GM18870 (cell line): ENCODE data around the gene MYO3A.
"Not testable (repeated sequence)": the region's sequence is repeated elsewhere in the genome, so short reads cannot be mapped to it uniquely, and the experiment has no call there.

Experiments
- ATAC-seq: cut with Tn5 transposase; IDR thresholded peaks from one replicate; pipeline ENCODE4 v1.9.1; 2021; ENCODE audit warnings: moderate library complexity; ENCODE audit not compliant: unreplicated experiment

The MYO3A gene

DNA sequence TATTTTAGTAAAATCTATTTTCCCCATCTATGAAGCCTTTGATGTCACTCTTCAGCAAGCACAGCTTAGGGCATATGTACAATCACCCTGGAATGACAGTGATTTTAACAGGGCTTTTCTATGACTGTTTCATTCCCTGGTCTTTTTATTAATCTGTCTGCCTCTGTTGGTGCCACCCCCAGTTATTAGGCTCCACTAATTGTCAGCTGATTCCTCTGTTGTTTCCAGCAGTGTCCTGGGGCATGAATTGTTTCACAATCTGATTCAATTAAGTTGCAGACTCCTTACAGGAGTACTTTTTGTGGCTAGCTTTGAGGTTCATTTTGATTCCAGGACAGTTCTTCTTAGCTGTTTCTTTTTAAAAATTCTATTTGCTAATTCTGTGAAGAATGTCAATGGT, 38.6 kb downstream of the MYO3A start:
- ATAC-seq = no peak

DNA sequence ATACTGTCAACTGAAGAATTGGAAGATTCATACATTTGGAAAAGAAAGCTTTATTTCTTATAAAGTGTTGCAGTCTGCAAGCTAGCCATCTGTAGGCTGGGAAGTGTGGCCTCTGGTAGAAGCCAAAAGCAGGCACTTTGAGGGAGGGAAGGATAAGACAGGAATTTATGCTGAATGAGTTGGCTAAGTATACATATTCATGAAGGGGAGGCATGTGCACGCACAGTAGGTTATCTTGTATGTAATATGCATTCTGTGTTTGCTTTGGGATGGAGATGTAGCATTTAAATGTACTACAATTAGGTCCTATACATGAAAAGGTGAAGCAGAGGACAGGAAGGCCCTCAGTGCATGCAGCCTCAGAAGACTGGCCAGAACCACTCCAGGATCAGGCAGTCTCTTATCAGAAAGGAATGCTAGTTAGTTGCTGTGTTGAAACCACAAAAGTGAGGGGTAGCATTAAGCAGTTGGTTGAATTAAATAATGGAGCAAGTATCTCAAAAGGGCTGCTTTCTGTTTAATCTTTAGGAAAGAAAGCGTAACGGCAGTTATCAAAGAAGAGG, 40.9 kb downstream of the MYO3A start:
- no peak for ATAC-seq

- no peak for ATAC-seq
These were observed 44.7 kb downstream of the MYO3A start for GRCh38 chr10:25978771-25979170.

- no peak for ATAC-seq
These were observed 48.1 kb downstream of the MYO3A start for GRCh38 chr10:25982107-25982506.

GRCh38 chr10:25988583-25988982, 54.6 kb downstream of the MYO3A start:
- no peak for ATAC-seq

- ATAC-seq = no peak
These were observed 55.9 kb downstream of the MYO3A start for GRCh38 chr10:25989951-25990350.

DNA sequence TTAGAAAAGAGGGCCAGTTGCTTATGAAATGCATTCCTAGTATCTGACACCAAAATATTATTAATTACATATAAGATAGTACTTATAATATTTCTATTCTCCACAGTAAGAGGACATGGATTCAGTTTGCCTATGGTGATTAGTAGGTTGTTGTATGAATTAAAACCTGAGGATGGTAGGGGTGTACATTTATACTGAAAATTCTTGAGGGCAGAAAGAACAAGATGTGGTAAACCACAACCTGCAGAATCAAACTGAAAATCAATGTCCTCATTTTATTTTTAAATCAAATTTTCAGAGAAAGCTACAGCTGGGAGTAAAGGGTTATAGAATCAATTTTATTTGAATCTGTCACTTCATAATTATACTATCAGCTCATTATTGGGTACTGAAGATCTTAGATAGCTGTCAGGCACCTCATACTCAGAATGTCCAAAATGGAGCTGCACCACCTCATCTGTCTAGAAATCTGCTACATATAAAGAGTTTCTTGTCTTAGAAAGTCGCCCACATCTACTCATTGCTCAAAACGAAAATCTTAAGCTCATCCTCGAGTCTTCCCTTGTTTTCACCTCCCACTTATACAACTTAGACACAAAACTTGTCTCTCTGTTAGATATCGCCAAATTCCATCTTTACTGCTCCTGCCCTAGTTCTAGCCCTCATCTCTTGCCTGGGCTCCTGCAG, 65.4 kb downstream of the MYO3A start:
- ATAC-seq = no peak

DNA sequence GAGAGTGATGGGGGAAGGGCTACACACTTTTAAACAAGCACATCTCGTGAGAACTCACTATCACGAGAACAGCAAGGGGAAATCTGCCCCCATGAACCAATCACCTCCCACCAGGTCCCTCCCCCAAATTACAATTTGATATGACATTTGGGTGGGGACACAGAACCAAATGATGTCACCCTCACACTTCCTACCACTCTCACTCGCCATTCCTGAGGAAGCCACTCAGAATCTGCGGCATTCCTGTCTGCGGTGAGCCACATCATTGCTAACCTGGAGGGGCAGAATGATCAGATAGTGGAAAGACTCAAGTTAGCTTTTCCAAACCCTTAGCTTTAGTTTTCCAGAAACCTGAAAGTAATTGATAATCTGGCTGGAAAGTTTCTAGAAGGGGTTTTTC, 66.9 kb downstream of the MYO3A start:
- ATAC-seq = no peak

- not testable (repeated sequence) for ATAC-seq
These were observed 68.4 kb downstream of the MYO3A start for GRCh38 chr10:26002466-26002865.

DNA sequence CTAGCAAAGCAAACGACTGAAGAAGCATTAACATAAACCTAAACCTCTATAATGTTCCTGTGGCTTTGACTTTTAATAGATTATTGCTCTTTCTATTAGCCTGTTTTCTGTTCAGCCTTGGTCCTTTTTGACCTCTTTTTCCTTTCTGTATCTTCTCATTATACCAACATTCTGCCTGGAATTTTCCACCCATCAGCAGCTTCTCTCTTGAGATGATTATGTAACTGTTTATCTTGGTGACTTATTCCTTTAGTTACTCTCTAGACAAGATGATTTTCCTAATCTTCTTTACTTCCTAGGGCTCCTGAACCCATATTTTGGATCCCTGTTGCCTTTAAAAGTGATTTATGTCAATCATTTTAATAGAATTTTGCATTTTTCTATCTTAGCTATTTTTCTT, 81.1 kb downstream of the MYO3A start:
- no peak for ATAC-seq

DNA sequence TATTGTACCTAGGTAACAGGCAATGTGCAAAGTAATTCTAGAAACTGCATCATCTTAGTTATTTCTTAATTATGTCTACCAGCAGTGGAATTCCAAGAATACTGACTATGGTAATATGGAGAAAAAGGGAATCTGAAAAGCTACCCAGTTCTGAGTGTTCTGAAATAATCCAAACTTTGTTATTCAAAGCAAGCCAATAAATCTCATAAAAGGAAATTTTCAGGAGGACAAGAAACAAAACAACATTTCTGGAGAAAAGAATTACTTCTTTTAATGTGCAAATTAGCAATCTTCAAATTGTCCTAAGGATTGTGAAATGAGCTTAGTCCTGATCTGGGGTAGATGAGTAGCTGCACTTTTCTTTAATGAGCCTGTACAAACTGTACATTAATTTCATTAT, 88.8 kb downstream of the MYO3A start:
- no peak for ATAC-seq

DNA sequence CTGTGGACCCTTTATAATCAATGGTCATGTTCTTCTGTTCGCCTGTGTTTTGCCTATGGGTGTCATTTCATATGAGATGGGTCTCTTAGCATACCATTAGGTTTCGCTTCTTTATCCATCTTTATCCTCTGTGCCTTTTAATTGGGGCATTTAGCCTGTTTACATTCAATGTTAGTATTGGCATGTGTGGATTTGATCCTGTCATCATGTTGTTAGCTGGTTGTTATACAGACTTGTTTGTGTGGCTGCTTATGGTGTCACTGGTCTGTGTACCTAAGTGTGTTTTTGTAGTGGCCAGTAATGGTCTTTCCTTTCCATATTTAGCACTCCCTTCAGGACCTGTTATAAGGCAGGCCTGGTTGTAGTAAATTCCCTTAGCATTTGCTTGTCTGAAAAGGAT, 90.3 kb downstream of the MYO3A start:
- ATAC-seq = no peak

GRCh38 chr10:26025523-26025922, 91.5 kb downstream of the MYO3A start:
- ATAC-seq = no peak

DNA sequence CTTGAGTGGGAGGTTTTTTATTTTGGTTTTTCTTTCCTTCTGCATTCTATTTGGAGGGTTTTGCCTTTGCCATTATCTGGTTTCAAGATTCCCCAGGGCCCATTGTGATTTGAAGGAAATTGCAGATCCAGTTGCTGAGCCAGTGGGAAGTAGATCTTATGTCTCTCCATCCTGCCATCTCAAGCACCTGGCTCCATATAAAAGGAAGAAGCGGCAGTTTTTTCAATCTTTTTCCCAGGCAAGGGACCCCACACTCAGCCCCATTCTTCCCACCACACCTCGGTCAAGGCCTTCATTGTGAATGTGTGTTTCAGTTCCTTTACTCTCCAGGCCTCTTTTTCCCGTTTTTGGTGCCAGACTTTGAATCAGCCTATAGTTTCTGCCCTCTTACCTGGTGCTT, 95.8 kb downstream of the MYO3A start:
- ATAC-seq = no peak

DNA sequence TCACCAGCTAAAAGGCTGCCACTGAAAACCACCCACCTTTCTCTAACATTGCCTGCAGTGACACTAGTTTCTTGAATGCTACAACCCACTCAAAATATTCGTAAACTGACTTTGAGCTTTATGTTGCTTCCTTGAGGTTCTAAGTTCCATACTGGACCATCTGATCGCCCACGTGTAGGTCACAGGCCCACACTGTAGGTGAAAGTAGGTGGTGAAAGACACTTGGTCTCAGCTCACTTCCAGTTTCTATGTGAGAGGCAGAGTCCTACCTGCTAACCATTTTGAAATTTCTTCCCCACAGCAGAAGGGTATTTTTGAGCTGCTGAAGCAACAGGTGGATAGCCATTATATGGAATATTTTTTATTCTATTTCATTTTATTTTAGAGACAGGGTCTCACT, 97.3 kb downstream of the MYO3A start:
- ATAC-seq = no peak

- no peak for ATAC-seq
These were observed 109.4 kb downstream of the MYO3A start for GRCh38 chr10:26043469-26043868.

DNA sequence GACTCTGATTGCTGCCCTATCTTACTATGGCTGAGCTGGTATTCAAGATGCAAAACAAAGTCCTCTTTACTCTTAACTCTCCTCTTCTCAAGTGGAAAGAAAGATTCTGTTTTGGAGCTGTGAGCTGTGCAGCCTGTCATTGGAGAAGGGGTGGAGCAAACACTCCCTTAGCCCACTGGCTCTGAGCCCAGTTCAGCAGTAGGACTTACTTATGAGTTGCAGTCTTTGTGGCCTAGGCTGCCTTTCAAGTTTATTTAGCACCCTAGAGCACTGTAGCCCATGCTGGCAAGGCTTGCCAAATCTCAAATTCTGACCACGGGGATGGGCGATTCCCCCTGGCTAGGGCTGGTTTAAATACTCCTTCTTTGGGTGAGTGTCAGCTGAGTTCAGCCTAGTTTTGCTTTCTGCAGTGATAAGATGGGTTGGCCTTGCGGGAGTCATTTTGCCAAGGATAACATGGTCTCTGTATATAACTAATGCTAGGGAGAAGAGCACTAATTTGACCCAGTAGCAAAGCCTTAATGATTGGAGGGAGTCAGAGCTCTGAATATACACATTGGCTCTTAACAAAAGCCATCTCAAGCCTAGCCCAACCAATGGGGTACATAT, 110.2 kb downstream of the MYO3A start:
- ATAC-seq = no peak

- ATAC-seq = no peak
These were observed 112.2 kb downstream of the MYO3A start for GRCh38 chr10:26046073-26046700.

GRCh38 chr10:26048756-26049155, 114.7 kb downstream of the MYO3A start:
- no peak for ATAC-seq

- no peak for ATAC-seq
These were observed 118.3 kb downstream of the MYO3A start for GRCh38 chr10:26052326-26052725.

- no peak for ATAC-seq
These were observed 123.4 kb downstream of the MYO3A start for GRCh38 chr10:26057466-26057865.

- no peak for ATAC-seq
These were observed 130.1 kb downstream of the MYO3A start for GRCh38 chr10:26064106-26064505.
